DLD1 (cell line): ENCODE measurements around the gene RPL18.

Experiments used
- in situ Hi-C: cut with HindIII; loops from 2 replicates; pipeline ENCODE4 v1.10.0; 2017; ENCODE audit warnings: low sequenced_read_pairs

RPL18 gene

GRCh38 chr19:48614436-48615230 is 4.3 kb downstream of the RPL18 start, which contains the start of gene FAM83E:
Gene FAM83E (minus strand): TSS chr19:48615076. CDS start chr19:48613372, 1,704 bp downstream.
- in situ Hi-C loops: no loop called here

- in situ Hi-C loops: no loop called here
These were observed 5.0 kb downstream of the RPL18 start for GRCh38 chr19:48613852-48614435.

- in situ Hi-C loops: no loop called here
These were observed 5.7 kb downstream of the RPL18 start for GRCh38 chr19:48613024-48613851.

- in situ Hi-C loops: no loop called here
These were observed 7.1 kb downstream of the RPL18 start for GRCh38 chr19:48611872-48612271.

- in situ Hi-C loops: no loop called here
These were observed 9.3 kb downstream of the RPL18 start for GRCh38 chr19:48609571-48610108.

- in situ Hi-C loops: no loop called here
These were observed 10.1 kb downstream of the RPL18 start for GRCh38 chr19:48608798-48609263.

- in situ Hi-C loops: no loop called here
These were observed 11.6 kb downstream of the RPL18 start for GRCh38 chr19:48607359-48607755.

- in situ Hi-C loops: no loop called here
These were observed 12.3 kb downstream of the RPL18 start, which contains the start of gene SPACA4 for GRCh38 chr19:48606463-48607358. Gene SPACA4 (plus strand): TSS chr19:48606742. CDS start chr19:48606979, 237 bp downstream.

- in situ Hi-C loops: no loop called here
These were observed 15.1 kb downstream of the RPL18 start for GRCh38 chr19:48603850-48604249.

- in situ Hi-C loops: no loop called here
These were observed 15.5 kb downstream of the RPL18 start for GRCh38 chr19:48603449-48603848.

GRCh38 chr19:48603001-48603400 is 16.0 kb downstream of the RPL18 start:
- in situ Hi-C loops: no loop called here

GRCh38 chr19:48600679-48601417 is 18.1 kb downstream of the RPL18 start:
- in situ Hi-C loops: no loop called here

GRCh38 chr19:48598996-48599700 is 19.8 kb downstream of the RPL18 start:
- in situ Hi-C loops: no loop called here

GRCh38 chr19:48596679-48597465 is 22.1 kb downstream of the RPL18 start:
- in situ Hi-C loops: no loop called here

- in situ Hi-C loops: no loop called here
These were observed 22.7 kb downstream of the RPL18 start for GRCh38 chr19:48596237-48596636.

GRCh38 chr19:48595833-48596232 is 23.1 kb downstream of the RPL18 start:
- in situ Hi-C loops: no loop called here

- in situ Hi-C loops: no loop called here
These were observed 23.8 kb downstream of the RPL18 start for GRCh38 chr19:48595171-48595570.

GRCh38 chr19:48591021-48591420 is 28.0 kb downstream of the RPL18 start:
- in situ Hi-C loops: no loop called here
